ENCODE data around the gene ASNSD1.
"Not testable (repeated sequence)": the region's sequence is repeated elsewhere in the genome, so short reads cannot be mapped to it uniquely, and the experiment has no call there.

ASNSD1 gene

GRCh38 chr2:189700681-189701080, 39.4 kb downstream of the ASNSD1 start:
- H3K9ac ChIP-seq (ENCODE audit: low read length) = no peak overlapping the region

DNA sequence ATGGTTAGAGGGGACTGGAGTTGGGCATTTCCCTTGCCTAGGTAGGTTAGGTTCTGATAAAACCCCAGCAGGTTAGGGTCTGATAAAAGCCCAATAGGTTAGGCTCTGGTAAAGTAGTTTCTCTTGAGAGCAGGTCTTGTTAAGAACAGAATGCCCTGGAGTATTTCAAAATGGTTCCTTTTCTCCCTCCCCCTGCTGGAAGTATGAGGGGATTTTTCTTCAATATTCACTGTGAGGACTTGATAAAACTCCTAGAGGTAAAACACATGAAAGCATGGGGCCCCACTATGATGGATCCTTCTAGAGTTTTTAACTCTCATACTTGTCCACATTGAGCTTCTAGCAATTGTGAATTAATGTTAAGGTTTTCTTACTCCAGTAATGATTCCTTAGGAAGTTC, 40.8 kb downstream of the ASNSD1 start:
- Histone ChIP-seq H3K9ac (ENCODE audit: low read length) (no peak overlapping the region), H3K27ac (ENCODE audit: low read length) (no peak overlapping the region), H3K9me3 (ENCODE audit: control insufficient read depth, low read depth, low read length) (no peaks in the 10 kb centered on the region), H3K4me3 (ENCODE audit: low read length) (no peak overlapping the region), H3K27me3 (ENCODE audit: control insufficient read depth, insufficient read depth, low read length) (no peaks in the 10 kb centered on the region), H3K36me3 (ENCODE audit: control insufficient read depth, low read depth, low read length) (no peaks in the 10 kb centered on the region), H3K4me1 (ENCODE audit: control insufficient read depth, low read depth, low read length) (no peaks in the 10 kb centered on the region)

More at GRCh38 chr2:189700681-189701080, 39.4 kb downstream of the ASNSD1 start:
- no peaks in the 10 kb centered on the region for H3K4me1 ChIP-seq (ENCODE audit: control insufficient read depth, low read depth, low read length)
- H3K27ac ChIP-seq (ENCODE audit: low read length) = no peak overlapping the region
- no peak overlapping the region for H3K4me3 ChIP-seq (ENCODE audit: low read length)
- H3K27me3 ChIP-seq (ENCODE audit: control insufficient read depth, insufficient read depth, low read length) = no peaks in the 10 kb centered on the region
- no peaks in the 10 kb centered on the region for H3K36me3 ChIP-seq (ENCODE audit: control insufficient read depth, low read depth, low read length)
- no peaks in the 10 kb centered on the region for H3K9me3 ChIP-seq (ENCODE audit: control insufficient read depth, low read depth, low read length)

DNA sequence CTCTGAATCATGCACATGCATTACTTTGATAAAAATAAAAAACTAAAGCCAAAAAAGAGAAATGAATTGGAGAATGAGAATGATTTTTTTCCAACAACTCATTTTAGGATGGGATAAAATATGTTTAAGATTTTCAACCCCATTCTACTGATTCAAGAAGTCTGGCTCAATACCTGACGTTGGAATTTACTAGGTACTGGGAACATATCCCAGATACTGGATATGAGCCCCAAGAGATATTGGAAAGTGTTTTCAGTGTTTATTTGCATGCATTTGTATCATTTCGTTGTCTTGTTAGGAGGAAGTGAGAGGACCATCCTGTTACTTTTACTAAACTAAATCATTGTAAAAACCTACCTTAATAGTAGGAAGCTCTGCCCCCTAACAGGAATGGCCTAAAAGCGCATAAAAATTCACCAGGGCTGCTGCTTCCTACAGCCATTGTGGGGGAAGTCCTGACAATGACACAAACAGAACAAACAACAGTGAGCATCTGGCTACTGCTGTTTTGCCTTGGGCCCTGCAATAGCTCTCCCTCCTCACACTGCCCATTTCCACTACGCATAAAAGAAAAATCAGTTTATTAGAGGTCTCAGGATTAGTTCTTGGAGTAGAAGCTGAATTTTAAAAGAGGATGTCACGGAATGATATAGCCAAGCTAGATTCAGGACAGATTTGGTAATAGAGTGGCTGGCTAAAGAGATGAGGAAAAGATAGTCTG, 48.4 kb downstream of the ASNSD1 start:
- no peaks in the 10 kb centered on the region for H3K27me3 ChIP-seq (ENCODE audit: control insufficient read depth, insufficient read depth, low read length)
- no peaks in the 10 kb centered on the region for H3K9me3 ChIP-seq (ENCODE audit: control insufficient read depth, low read depth, low read length)
- no peak overlapping the region for H3K4me3 ChIP-seq (ENCODE audit: low read length)
- no peak overlapping the region for H3K27ac ChIP-seq (ENCODE audit: low read length)
- H3K36me3 ChIP-seq (ENCODE audit: control insufficient read depth, low read depth, low read length) = no peaks in the 10 kb centered on the region
- no peak overlapping the region for H3K9ac ChIP-seq (ENCODE audit: low read length)
- no peaks in the 10 kb centered on the region for H3K4me1 ChIP-seq (ENCODE audit: control insufficient read depth, low read depth, low read length)

- not testable (repeated sequence) for H3K36me3 ChIP-seq (ENCODE audit: control insufficient read depth, low read depth, low read length); H3K9ac ChIP-seq (ENCODE audit: low read length); H3K4me3 ChIP-seq (ENCODE audit: low read length); H3K27me3 ChIP-seq (ENCODE audit: control insufficient read depth, insufficient read depth, low read length); H3K4me1 ChIP-seq (ENCODE audit: control insufficient read depth, low read depth, low read length); H3K9me3 ChIP-seq (ENCODE audit: control insufficient read depth, low read depth, low read length); H3K27ac ChIP-seq (ENCODE audit: low read length)
Measured at GRCh38 chr2:189717593-189717992, 56.3 kb downstream of the ASNSD1 start.

DNA sequence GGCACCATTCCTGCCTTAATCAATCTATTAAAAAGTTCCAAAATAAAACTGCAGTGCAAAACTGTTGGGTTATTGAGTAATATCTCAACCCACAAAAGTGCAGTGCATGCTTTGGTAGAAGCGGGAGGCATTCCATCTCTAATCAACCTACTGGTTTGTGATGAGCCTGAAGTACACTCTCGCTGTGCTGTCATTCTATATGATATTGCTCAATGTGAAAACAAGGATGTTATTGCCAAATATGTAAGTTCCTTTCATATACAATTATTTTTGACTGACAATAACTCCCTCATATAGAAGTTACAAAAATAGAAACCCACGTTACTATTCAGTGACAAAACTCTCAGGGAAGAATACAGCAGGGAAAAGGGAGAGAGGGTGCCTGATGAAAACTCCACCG, 58.3 kb downstream of the ASNSD1 start:
- Histone ChIP-seq H3K9ac (ENCODE audit: low read length) (no peak overlapping the region), H3K9me3 (ENCODE audit: control insufficient read depth, low read depth, low read length) (no peaks in the 10 kb centered on the region), H3K27me3 (ENCODE audit: control insufficient read depth, insufficient read depth, low read length) (no peaks in the 10 kb centered on the region), H3K36me3 (ENCODE audit: control insufficient read depth, low read depth, low read length) (no peaks in the 10 kb centered on the region), H3K4me3 (ENCODE audit: low read length) (no peak overlapping the region), H3K27ac (ENCODE audit: low read length) (no peak overlapping the region), H3K4me1 (ENCODE audit: control insufficient read depth, low read depth, low read length) (no peaks in the 10 kb centered on the region)
